Stimulated activated naive CD4-positive, alpha-beta T cell treated with Interleukin-2 at 50 U/mL for 16 hours (primary cell): Measurements from ENCODE around the gene PIP4K2A.
"Not testable (repeated sequence)": the region's sequence is repeated elsewhere in the genome, so short reads cannot be mapped to it uniquely, and the experiment has no call there.

Source experiments
- DNase-seq: peaks from one replicate; lab custom pipeline; 2025; lab: John Stamatoyannopoulos, UW

PIP4K2A gene

GRCh38 chr10:22693860-22694259, 20.5 kb downstream of the PIP4K2A start:
- no peak for DNase-seq

DNA sequence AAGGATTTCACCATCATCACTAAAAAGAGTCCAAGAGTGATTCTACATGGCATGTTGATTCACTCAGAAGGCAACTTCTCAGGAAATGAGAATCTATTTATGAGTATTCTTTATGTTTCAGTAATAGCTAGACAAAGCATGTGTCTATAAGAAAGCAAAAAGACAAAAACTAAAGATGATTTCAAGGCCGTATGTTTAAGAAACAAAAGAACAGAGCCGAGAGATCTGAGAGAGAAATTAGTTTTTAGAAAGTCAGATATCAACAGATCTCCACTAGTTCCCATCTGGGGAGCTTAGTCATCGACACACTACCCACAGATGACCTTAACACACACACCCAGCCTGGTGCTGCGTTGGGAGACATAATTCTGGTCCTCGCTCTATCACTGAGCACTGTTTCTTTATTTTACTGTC, 21.0 kb downstream of the PIP4K2A start:
- peak; percentile 41 for DNase-seq

- not testable (repeated sequence) for DNase-seq
Measured at GRCh38 chr10:22692119-22692518, 22.3 kb downstream of the PIP4K2A start.

DNA sequence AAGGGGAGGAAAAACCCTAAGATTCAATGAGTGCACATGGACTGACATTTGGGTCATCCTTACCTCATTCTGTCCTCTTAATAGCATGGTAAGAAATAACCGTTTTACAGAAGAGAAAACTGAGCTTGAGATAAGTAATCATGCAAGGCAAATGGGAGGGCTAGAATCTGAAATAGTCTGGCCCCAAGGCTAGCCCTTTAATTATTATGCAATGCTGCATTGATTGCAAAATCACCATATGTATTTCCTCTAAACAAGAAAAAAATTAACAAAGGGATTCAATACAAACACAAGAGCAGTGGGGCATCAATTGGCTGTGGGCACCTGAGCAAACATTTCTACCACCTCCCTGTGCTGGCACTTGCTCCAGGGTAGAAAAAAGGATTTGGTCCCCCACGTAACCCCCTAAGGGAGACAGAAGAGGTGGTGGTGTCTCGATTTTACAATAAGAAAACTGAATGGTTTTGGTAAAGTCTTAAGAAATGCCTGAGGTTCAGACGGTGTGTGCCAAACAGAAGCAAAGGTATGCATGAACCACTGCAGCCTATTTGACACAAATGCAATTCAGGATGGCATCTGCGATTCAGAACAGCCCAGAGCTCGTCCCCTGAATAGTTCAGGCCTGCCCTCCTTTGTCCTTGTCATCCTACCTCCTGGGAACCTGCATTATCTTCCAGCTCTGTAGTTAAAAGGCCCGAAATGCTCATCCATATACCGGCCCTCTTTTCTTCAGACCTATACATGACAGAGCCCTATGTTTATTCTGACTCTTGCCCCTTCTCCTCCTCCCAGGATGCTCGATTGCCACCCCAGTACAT, 23.6 kb downstream of the PIP4K2A start:
- DNase-seq = no peak

- DNase-seq = no peak
Measured at GRCh38 chr10:22690158-22690557, 24.2 kb downstream of the PIP4K2A start.

DNA sequence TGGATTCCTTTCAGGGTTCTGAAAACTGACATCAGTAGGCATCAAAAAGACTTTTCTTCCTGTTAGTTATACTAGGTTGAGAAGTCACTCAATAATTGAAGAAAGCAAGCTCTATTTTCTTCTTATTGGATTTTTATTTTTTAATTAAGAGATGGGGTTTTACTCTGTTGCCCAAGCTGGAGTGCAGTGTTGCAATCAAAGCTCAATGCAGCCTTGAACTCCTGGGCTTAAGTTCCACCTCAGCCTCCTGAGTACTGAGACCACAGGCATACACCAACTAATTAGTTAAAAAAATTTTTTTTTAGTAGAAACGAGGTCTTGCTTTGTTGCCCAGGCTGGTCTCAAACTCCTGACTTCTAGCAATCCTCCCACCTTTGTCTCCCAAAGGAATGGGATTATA, 28.0 kb downstream of the PIP4K2A start:
- DNase-seq = no peak

- no peak for DNase-seq
Measured at GRCh38 chr10:22685926-22686325, 28.5 kb downstream of the PIP4K2A start.

GRCh38 chr10:22684699-22685098, 29.7 kb downstream of the PIP4K2A start:
- no peak for DNase-seq

GRCh38 chr10:22683140-22683389, 31.3 kb downstream of the PIP4K2A start:
- DNase-seq = no peak

GRCh38 chr10:22682237-22683139, 31.9 kb downstream of the PIP4K2A start:
- peak; percentile 48 for DNase-seq

DNA sequence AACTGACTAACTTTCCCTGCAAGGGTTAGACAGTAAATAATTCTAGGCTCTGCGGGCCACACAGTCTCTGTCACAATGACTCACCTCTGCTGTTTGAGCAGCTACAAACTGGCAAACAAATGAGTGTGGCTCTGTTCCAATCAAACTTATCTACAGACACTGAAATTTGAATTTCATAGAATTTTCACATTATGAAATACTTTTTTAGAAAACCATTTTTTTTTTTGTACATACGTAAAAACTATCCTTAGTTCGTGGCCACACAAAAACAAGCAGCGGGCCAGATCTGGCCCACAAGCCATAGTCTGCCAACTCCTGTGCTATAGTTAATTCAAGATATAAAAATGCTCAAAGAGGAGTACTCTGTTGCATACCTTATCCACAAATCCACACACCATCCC, 32.6 kb downstream of the PIP4K2A start:
- DNase-seq = peak; percentile 41

DNA sequence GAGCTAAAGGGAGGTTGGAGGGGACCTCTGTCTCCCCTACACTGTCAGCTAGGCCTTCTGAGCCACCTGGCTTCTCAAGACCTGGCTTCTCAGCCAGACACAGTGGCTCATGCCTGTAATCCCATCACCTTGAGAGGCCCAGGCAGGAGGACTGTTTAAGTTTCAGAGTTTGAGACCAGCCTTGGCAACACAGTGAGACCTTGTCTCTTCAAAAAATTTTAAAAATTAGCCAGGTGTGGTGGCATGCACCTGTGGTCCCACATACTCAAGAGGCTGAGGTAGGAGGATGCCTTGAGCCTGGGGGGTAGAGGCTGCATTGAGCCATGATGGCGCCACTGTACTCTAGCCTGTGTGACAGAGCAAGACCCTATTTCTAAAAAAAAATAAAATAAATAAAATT, 33.1 kb downstream of the PIP4K2A start:
- DNase-seq = no peak

DNA sequence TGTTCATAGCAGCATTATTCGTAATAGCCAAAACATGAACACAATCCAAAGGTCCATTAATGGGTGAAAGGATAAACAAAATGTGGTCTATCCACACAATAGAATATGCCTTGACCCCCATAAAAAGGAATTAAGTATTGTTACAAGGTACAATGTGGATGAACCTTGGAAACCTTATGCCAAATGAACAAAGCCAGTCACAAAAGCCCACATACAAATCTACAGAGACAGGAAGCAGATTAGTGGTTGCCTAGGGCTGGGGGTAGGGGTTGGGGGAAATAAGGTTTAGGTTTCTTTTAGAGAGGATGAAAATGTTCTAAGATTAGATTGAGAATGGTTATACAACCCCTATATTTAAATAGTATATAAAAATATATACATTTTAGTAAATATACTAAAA, 34.8 kb downstream of the PIP4K2A start:
- no peak for DNase-seq

DNA sequence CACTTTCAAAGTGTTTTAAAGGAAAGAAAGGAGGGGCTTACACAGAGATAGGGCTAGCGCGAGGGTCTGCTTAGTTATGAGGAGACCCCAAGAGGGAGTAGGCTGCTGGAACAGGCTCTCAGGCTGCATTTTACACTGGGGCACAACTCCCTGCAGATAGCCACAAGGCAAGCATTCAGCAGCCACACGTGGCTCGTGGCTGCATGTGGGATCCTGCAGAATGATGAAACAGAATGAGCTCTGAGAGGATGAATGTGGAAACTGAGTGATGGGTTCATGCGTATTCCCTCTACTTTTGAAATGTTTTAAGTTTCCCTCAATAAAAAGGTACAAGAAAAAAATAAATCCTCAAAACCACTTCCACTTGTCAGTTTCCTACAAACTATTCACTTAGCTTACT, 37.0 kb downstream of the PIP4K2A start:
- DNase-seq = no peak

- DNase-seq = no peak
Measured at GRCh38 chr10:22676435-22676834, 37.9 kb downstream of the PIP4K2A start.

GRCh38 chr10:22674573-22674930, 39.8 kb downstream of the PIP4K2A start:
- DNase-seq = no peak

DNA sequence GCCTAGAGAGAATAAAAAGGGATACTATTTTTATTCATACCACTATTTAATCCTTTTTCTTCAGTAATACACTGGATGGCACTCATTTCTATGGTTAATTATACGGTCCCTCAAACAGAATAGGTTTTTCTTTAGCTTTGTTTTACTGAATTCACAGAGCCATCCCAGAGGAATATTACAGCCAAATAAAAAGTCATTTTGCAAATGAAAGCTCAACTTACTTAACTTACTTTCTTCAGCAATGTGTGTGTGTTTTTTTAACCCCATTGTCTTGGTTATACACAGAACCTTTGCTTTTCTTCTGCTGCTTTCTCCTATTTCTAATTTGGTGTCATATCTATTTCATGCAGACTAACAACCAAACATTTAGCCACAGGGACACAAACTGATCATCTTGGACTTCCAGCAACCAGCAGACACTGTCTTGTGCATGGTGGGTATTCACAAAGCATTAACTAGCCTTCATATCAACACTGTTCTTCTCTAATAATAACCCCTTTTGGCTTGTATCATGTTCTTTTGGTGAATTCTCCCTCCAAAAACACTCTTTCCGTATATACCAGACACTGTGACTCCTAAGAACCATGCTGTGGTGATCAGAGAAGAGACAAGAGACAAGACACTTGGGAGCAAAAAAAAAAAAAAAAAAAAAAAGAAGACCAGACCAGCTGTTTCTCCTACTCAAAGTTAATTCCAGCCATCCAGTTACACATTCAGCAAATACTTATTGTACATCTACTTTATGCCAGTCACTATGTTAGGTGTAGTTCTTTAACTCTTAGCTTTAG, 40.4 kb downstream of the PIP4K2A start:
- DNase-seq = no peak

GRCh38 chr10:22673091-22673392, 41.3 kb downstream of the PIP4K2A start:
- DNase-seq = no peak

GRCh38 chr10:22672319-22673090, 41.9 kb downstream of the PIP4K2A start:
- no peak for DNase-seq

GRCh38 chr10:22670788-22671187, 43.6 kb downstream of the PIP4K2A start:
- DNase-seq = no peak

- DNase-seq = no peak
Measured at GRCh38 chr10:22669163-22669711, 45.1 kb downstream of the PIP4K2A start.

GRCh38 chr10:22667093-22667480, 47.3 kb downstream of the PIP4K2A start:
- DNase-seq = no peak
